HG03060 (cell line): ENCODE data around the gene ELMO1.

ENCODE experiments used
- ATAC-seq: cut with Tn5 transposase; IDR thresholded peaks from one replicate; pipeline ENCODE4 v1.9.1; 2021; ENCODE audit warnings: low read depth, moderate number of reproducible peaks; ENCODE audit not compliant: unreplicated experiment

The ELMO1 gene

GRCh38 chr7:37045681-37046179 is 402.9 kb downstream of the ELMO1 start:
- no peak for ATAC-seq

- ATAC-seq: no peak
Measured at GRCh38 chr7:37041461-37041860, 407.2 kb downstream of the ELMO1 start.

DNA sequence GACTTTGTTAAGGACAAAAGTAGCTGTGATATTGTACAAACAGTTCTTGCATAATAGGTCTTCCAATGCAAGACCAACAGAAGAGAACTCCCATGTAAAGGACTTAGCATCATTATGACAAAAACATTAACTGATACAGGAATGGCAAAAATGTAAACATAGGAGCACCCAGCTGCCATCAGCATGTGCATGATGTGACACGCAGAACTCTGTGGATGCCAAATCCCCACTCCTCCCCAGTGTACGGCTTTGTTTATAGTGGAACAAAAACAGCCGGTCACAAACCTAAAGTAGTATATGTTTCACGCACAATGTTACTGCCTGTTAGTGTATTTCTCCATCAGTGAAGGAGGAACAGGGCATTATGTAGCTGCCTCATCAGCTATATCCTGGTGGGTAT is 408.3 kb downstream of the ELMO1 start:
- ATAC-seq: no peak

- no peak for ATAC-seq
Measured at GRCh38 chr7:37039131-37039749, 409.4 kb downstream of the ELMO1 start.

DNA sequence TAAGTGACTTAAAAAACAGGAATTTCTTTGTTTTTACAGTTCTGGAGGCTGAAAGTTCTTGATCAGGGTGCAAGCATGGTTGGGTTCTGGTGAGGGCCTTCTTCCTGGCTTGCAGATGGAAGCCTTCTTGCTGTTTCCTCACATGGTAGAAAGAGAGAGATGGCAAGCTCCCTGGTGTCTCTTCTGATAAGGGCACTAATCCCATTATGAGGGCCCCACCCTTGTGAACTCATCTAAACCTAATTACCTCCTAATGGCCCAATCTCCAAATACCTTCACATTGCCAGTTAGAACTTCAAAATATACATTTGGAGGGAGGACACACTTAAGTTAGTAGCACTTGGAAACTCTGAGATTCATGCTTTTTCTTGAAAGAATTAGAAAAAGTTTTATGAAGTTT is 410.0 kb downstream of the ELMO1 start:
- no peak for ATAC-seq

- no peak for ATAC-seq
Measured at GRCh38 chr7:37037286-37037685, 411.4 kb downstream of the ELMO1 start.

DNA sequence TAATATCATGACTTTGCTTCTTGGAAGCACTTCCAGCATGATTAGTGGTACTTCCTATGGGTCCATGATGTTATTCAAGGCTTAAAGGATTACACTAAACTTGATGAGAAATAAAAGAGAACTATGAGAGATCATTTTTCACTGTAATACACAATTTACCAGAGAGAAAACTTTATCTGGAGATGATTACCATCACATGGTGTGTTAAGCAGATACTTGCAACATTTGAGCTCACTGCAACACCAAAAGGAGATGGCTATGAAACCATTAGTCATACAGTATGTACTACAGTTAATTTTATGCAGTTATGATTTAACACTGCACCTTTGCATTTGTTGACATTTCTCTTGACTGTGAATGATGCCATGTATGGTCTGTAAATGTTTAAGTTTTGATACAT is 413.0 kb downstream of the ELMO1 start:
- no peak for ATAC-seq

DNA sequence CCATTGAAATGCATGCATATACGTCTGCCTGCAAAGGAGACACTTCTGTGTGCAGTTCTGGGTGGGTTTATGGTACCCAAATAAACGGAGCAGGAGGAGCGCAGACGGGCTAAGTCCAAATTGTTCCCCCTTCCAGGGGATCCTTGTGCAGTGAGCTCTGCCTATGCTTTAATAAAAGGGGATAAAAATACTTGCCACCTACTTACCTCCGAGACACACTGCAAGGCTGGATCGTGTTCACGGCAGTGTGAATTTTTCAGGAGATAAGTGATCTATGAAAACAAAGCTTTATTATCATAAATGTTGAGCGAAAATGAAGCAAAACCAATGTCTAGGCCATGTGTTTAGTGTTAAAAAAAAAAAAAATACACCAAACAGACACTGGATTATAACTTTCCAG is 415.5 kb downstream of the ELMO1 start:
- ATAC-seq: no peak

DNA sequence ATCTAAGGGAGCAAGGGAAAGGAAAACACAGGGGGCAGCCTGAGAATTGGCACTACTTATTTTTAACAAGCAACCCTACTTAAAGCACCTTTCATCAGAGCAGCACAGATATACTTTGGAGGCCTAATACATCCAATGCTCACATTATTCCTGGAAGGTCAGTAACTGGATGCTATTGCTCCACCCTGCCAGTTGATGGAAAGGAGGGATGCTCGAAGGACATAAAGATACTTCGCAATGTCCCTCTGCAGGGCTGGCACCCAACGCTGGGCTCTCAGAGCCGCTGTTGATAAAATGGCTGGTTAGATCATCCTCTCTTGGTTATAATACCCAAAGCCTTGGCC is 416.4 kb downstream of the ELMO1 start:
- ATAC-seq: no peak

- ATAC-seq: no peak
Measured at GRCh38 chr7:37031571-37032257, 416.9 kb downstream of the ELMO1 start.

GRCh38 chr7:37028909-37029440 is 419.7 kb downstream of the ELMO1 start:
- ATAC-seq: no peak

- ATAC-seq: no peak
Measured at GRCh38 chr7:37027557-37028341, 420.9 kb downstream of the ELMO1 start.

DNA sequence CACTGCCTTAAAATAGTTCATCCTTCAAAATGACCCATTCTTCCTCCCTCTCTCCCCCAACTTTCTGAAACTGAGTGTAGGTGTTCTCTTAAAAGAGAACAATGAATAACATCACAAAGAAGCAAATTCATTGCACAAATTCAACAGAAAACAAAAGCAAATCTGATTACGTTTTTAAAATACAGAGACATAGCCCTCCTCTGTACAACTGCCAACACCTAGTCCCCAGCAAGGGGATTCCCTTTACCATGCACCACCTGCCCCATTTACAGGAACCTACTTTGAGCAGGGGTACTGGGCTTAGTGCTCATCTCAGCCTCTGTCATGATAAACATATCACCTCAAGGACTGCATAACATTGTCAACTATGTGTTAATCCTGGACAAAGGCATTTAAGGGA is 421.6 kb downstream of the ELMO1 start:
- no peak for ATAC-seq

DNA sequence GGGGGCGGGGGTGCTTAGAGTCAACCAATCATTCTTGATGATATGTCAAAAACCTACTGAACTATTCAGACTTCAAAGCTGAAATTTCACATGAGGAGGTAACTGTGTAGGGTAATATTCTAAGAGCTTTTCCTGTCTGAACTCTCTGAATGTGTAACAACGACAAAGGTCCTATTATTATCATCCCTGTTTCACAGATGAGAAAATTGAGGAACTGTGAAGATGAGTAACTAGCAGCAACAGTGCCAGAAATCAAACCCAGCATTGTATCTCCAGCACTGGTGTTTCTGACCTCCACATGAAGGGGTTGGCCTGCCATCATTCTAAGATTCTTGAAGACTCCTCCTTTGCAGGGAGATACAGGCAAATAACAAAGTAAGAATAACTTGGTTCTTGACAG is 429.7 kb downstream of the ELMO1 start:
- peak; percentile 39 for ATAC-seq

- ATAC-seq: no peak
Measured at GRCh38 chr7:37016064-37016878, 432.4 kb downstream of the ELMO1 start.

GRCh38 chr7:37015353-37016034 is 433.2 kb downstream of the ELMO1 start:
- no peak for ATAC-seq

DNA sequence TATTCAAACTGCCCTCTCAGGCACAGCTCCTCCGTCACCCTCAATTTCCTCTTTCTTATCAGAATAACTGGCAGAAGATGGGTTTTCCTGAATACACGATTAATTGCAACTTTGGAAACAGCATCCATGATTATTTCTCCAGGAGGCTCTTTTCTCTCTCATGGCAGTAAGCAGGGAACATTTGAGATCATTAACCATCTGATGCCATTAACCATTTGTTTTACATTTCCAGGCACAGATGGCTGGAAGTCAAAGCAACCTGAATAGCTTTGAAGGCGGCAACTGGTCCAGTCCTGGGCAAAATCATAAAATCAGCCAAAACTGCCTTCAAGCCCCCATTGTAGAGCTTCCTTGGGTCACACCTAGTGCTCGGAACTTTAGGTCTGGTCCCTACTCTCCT is 434.9 kb downstream of the ELMO1 start:
- ATAC-seq: no peak

GRCh38 chr7:37011151-37011890 is 437.3 kb downstream of the ELMO1 start:
- no peak for ATAC-seq

DNA sequence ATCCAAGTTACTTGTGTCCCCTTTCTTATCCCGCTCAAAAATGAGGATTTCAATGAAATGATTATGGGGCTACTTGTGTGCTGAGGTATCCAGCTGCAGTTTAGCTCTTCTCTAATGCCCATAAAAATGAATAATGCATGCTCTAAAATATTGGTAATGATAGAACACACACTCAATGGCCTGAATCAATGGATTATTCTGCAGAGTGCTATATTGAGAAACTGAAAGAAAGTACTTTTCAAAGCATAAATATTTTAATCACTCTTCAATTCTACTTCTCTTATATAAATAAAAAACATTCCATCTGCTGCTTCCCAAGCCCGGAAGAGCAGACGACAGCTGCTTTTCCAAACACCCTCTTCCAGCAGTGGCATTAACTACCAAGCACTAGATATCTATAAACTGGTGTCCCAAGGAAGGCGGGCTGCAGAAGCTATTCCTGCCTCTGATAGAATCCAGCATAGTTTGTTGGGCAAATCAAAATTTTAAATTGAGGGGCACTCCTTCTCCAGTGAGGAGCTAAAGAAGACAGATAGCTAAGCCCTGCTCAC is 439.5 kb downstream of the ELMO1 start:
- ATAC-seq: no peak
